ENCODE data around the gene GFER.

The GFER gene

DNA sequence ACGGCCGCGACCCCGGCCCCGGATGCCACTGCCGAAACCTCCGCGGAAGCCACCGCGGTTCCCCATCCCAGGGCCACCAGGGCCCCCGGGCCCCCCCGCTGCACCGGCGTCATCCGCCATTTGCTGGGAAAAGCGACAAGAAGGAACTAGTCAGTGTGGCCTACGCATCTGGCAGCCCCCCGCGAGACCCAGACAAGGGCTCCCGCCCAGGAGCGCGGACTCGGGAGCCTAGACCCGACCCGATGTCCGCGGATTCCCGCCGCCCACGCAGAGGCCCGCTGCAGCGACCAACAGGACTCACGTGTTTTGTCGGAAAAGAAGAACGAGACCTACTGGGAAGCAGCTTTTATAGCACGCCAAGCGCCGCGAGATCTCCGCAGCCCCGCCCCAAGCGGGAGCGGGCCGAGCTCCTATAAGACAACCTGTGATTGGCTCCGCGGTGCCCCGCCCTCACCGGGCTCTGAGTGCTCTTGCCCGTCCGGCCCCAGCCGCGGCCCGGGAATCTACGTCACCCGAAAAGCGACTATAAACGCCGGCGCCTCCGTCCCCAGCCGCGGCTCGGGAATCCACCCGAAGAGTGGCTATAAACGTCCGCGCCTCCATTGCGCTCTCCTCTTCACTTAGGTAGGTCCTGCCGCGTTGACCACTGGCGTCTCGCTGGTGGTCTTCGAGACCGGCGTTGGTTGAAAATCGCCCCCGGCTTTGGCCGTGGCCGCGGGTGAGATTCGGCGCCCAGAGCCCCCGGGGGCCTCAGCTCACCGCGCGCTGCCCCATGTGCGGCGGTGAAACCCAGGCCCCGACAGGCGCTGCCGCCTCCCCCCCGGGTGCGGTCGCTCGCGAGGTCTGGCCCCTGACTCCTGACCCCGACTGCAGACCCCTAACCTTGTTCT lies 19.2 kb upstream of the GFER start, which contains the start of gene RPS2 (continued):
- TF ChIP-seq ZBTB17 (tag by site-specific recombination; IDR thresholded peaks at IDR 0.05) (peak; percentile 88), GLIS2 (tag by site-specific recombination; IDR thresholded peaks at IDR 0.05) (peak; percentile 59), ZNF610 (tag by site-specific recombination; IDR thresholded peaks at IDR 0.05; ENCODE audit: borderline replicate concordance) (0 out of 2 replicates have a peak, but pooled peaks have one; percentile 41), ZNF776 (tag by site-specific recombination; IDR thresholded peaks at IDR 0.05; ENCODE audit: borderline replicate concordance) (no peak; the same call in 1 of the 2 replicates), ZEB2 (tag by site-specific recombination; IDR thresholded peaks at IDR 0.05) (peak; percentile 95), ZNF266 (tag by site-specific recombination; IDR thresholded peaks at IDR 0.05; ENCODE audit: low read depth) (no peak), ZNF223 (tag by site-specific recombination; IDR thresholded peaks at IDR 0.05) (no peak), ZNF624 (tag by site-specific recombination; IDR thresholded peaks at IDR 0.05) (no peak), ZNF16 (tag by site-specific recombination; IDR thresholded peaks at IDR 0.05; ENCODE audit: low read depth) (no peak), SCRT2 (tag by site-specific recombination; IDR thresholded peaks at IDR 0.05) (peak; percentile 60), ZNF791 (tag by site-specific recombination; IDR thresholded peaks at IDR 0.05) (no peak), EGR2 (tag by site-specific recombination; IDR thresholded peaks at IDR 0.05; ENCODE audit: low read depth) (peak; percentile 85), ZNF174 (tag by site-specific recombination; IDR thresholded peaks at IDR 0.05) (no peak), KLF9 (tag by site-specific recombination; IDR thresholded peaks at IDR 0.05; ENCODE audit: low read depth) (peak; percentile 69), ZNF777 (tag by site-specific recombination; IDR thresholded peaks at IDR 0.05; ENCODE audit: borderline replicate concordance) (no peak), SCRT1 (tag by site-specific recombination; IDR thresholded peaks at IDR 0.05; ENCODE audit: borderline replicate concordance) (no peak), ZBTB20 (tag by site-specific recombination; IDR thresholded peaks at IDR 0.05) (peak; percentile 98), ZNF366 (tag by site-specific recombination; conservative IDR thresholded peaks at IDR 0.05) (peak; percentile 88), ZNF544 (tag by site-specific recombination; IDR thresholded peaks at IDR 0.05) (no peak)
- TF ChIP-seq, protein P1, sequence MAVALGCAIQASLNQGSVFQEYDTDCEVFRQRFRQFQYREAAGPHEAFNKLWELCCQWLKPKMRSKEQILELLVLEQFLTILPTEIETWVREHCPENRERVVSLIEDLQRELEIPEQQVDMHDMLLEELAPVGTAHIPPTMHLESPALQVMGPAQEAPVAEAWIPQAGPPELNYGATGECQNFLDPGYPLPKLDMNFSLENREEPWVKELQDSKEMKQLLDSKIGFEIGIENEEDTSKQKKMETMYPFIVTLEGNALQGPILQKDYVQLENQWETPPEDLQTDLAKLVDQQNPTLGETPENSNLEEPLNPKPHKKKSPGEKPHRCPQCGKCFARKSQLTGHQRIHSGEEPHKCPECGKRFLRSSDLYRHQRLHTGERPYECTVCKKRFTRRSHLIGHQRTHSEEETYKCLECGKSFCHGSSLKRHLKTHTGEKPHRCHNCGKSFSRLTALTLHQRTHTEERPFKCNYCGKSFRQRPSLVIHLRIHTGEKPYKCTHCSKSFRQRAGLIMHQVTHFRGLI (tag by site-specific recombination; IDR thresholded peaks at IDR 0.05): peak; percentile 10; the same call in 1 of the 2 replicates
- TF ChIP-seq, protein P2, sequence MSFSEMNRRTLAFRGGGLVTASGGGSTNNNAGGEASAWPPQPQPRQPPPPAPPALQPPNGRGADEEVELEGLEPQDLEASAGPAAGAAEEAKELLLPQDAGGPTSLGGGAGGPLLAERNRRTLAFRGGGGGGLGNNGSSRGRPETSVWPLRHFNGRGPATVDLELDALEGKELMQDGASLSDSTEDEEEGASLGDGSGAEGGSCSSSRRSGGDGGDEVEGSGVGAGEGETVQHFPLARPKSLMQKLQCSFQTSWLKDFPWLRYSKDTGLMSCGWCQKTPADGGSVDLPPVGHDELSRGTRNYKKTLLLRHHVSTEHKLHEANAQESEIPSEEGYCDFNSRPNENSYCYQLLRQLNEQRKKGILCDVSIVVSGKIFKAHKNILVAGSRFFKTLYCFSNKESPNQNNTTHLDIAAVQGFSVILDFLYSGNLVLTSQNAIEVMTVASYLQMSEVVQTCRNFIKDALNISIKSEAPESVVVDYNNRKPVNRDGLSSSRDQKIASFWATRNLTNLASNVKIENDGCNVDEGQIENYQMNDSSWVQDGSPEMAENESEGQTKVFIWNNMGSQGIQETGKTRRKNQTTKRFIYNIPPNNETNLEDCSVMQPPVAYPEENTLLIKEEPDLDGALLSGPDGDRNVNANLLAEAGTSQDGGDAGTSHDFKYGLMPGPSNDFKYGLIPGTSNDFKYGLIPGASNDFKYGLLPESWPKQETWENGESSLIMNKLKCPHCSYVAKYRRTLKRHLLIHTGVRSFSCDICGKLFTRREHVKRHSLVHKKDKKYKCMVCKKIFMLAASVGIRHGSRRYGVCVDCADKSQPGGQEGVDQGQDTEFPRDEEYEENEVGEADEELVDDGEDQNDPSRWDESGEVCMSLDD (tag by site-specific recombination; IDR thresholded peaks at IDR 0.05): no peak
- TF ChIP-seq, protein P3, sequence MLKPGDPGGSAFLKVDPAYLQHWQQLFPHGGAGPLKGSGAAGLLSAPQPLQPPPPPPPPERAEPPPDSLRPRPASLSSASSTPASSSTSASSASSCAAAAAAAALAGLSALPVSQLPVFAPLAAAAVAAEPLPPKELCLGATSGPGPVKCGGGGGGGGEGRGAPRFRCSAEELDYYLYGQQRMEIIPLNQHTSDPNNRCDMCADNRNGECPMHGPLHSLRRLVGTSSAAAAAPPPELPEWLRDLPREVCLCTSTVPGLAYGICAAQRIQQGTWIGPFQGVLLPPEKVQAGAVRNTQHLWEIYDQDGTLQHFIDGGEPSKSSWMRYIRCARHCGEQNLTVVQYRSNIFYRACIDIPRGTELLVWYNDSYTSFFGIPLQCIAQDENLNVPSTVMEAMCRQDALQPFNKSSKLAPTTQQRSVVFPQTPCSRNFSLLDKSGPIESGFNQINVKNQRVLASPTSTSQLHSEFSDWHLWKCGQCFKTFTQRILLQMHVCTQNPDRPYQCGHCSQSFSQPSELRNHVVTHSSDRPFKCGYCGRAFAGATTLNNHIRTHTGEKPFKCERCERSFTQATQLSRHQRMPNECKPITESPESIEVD (tag by site-specific recombination; IDR thresholded peaks at IDR 0.05): no peak
- TF ChIP-seq, protein P4, sequence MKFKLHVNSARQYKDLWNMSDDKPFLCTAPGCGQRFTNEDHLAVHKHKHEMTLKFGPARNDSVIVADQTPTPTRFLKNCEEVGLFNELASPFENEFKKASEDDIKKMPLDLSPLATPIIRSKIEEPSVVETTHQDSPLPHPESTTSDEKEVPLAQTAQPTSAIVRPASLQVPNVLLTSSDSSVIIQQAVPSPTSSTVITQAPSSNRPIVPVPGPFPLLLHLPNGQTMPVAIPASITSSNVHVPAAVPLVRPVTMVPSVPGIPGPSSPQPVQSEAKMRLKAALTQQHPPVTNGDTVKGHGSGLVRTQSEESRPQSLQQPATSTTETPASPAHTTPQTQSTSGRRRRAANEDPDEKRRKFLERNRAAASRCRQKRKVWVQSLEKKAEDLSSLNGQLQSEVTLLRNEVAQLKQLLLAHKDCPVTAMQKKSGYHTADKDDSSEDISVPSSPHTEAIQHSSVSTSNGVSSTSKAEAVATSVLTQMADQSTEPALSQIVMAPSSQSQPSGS (tag by site-specific recombination; IDR thresholded peaks at IDR 0.05; ENCODE audit: low read depth): peak; percentile 54; the same call in 1 of the 2 replicates
- TF ChIP-seq, protein P5, sequence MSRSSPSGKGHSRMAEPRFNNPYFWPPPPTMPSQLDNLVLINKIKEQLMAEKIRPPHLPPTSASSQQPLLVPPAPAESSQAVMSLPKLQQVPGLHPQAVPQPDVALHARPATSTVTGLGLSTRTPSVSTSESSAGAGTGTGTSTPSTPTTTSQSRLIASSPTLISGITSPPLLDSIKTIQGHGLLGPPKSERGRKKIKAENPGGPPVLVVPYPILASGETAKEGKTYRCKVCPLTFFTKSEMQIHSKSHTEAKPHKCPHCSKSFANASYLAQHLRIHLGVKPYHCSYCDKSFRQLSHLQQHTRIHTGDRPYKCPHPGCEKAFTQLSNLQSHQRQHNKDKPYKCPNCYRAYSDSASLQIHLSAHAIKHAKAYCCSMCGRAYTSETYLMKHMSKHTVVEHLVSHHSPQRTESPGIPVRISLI (tag by site-specific recombination; IDR thresholded peaks at IDR 0.05): no peak
- TF ChIP-seq, protein P6, sequence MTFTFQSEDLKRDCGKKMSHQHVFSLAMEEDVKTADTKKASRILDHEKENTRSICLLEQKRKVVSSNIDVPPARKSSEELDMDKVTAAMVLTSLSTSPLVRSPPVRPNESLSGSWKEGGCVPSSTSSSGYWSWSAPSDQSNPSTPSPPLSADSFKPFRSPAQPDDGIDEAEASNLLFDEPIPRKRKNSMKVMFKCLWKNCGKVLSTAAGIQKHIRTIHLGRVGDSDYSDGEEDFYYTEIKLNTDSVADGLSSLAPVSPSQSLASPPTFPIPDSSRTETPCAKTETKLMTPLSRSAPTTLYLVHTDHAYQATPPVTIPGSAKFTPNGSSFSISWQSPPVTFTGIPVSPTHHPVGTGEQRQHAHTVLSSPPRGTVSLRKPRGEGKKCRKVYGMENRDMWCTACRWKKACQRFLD (tag by site-specific recombination; IDR thresholded peaks at IDR 0.05): no peak
- TF ChIP-seq, protein P7, sequence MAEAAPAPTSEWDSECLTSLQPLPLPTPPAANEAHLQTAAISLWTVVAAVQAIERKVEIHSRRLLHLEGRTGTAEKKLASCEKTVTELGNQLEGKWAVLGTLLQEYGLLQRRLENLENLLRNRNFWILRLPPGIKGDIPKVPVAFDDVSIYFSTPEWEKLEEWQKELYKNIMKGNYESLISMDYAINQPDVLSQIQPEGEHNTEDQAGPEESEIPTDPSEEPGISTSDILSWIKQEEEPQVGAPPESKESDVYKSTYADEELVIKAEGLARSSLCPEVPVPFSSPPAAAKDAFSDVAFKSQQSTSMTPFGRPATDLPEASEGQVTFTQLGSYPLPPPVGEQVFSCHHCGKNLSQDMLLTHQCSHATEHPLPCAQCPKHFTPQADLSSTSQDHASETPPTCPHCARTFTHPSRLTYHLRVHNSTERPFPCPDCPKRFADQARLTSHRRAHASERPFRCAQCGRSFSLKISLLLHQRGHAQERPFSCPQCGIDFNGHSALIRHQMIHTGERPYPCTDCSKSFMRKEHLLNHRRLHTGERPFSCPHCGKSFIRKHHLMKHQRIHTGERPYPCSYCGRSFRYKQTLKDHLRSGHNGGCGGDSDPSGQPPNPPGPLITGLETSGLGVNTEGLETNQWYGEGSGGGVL (tag by site-specific recombination; IDR thresholded peaks at IDR 0.05): no peak
- TF ChIP-seq, protein P8, sequence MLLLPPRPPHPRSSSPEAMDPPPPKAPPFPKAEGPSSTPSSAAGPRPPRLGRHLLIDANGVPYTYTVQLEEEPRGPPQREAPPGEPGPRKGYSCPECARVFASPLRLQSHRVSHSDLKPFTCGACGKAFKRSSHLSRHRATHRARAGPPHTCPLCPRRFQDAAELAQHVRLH (tag by site-specific recombination; IDR thresholded peaks at IDR 0.05): 0 out of 2 replicates have a peak, but pooled peaks have one; percentile 38
